ENCODE measurements around the gene KRT74.
A peak's percentile ranks its signal among the peaks of the same experiment; 100 is the strongest.

KRT74 gene

DNA sequence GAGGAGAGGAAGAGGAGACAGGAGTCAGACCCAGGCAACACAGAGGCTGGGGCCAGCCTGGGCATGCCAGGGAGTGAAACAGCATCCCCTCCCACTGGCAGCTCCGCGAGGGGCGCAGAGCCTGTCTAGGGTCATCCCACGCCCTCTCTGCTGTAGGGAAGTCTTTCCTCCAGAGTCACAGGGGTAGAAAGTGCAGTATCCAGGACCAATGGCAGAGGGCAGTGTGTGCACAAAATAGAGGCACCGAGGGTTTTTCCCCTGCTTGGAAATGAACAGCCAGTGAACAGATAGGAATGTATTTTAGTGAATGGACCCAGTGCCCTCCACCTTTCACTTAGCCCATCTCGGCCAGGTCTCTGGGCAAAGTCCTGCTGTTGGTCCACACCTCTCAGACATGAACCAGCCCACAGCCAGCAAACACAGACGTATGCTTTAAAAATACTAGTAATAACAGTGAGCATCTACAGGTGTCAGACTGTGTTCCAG lies 9.4 kb upstream of the KRT74 start:
- Histone ChIP-seq H3K9me3 (ENCODE audit: control insufficient read depth, low read length) (no peaks in the 10 kb centered on the region), H3K27me3 (ENCODE audit: control insufficient read depth, insufficient read depth, low read length) (no peaks in the 10 kb centered on the region), H3K79me2 (no peaks in the 10 kb centered on the region), H2AFZ (no peak overlapping the region), H3K4me1 (no peaks in the 10 kb centered on the region), H3K4me3 (ENCODE audit: low read depth, low read length) (no peak overlapping the region), H3K4me2 (ENCODE audit: low read length) (no peak overlapping the region), H3K36me3 (ENCODE audit: control insufficient read depth, insufficient read depth, low read length) (no peaks in the 10 kb centered on the region), H3K27ac (no peak overlapping the region), H3K9ac (no peak overlapping the region)
- TF ChIP-seq, protein P1, sequence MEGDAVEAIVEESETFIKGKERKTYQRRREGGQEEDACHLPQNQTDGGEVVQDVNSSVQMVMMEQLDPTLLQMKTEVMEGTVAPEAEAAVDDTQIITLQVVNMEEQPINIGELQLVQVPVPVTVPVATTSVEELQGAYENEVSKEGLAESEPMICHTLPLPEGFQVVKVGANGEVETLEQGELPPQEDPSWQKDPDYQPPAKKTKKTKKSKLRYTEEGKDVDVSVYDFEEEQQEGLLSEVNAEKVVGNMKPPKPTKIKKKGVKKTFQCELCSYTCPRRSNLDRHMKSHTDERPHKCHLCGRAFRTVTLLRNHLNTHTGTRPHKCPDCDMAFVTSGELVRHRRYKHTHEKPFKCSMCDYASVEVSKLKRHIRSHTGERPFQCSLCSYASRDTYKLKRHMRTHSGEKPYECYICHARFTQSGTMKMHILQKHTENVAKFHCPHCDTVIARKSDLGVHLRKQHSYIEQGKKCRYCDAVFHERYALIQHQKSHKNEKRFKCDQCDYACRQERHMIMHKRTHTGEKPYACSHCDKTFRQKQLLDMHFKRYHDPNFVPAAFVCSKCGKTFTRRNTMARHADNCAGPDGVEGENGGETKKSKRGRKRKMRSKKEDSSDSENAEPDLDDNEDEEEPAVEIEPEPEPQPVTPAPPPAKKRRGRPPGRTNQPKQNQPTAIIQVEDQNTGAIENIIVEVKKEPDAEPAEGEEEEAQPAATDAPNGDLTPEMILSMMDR (IDR thresholded peaks at IDR 0.05): peak; percentile 70

DNA sequence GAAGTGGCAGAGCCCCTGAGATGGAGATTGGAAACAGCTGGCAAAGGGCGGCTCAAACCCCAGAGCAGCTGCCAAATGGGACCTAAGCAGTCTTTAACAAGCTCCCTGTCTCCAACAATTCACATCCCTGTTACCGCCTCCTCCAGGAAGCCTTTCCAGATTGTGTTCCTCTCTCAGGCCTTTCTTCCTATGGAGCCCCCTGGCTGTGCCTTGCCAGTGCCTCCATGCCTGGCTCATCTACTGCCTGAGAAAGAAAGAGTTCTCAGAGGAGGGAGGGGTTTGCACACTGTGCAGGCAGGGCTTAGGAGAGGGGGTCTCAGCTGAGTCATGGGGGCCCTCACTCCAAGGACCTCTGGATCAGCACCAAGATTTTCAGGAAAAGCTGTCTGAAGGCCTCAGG lies 8.8 kb upstream of the KRT74 start:
- Histone ChIP-seq H3K36me3 (ENCODE audit: control insufficient read depth, insufficient read depth, low read length) (no peaks in the 10 kb centered on the region), H3K9ac (no peak overlapping the region), H3K9me3 (ENCODE audit: control insufficient read depth, low read length) (no peaks in the 10 kb centered on the region), H2AFZ (no peak overlapping the region), H3K4me2 (ENCODE audit: low read length) (no peak overlapping the region), H3K27me3 (ENCODE audit: control insufficient read depth, insufficient read depth, low read length) (no peaks in the 10 kb centered on the region), H3K4me1 (no peaks in the 10 kb centered on the region), H3K4me3 (ENCODE audit: low read depth, low read length) (no peak overlapping the region), H3K79me2 (no peaks in the 10 kb centered on the region), H3K27ac (no peak overlapping the region)
- TF ChIP-seq, protein P1 (IDR thresholded peaks at IDR 0.05): no peak

DNA sequence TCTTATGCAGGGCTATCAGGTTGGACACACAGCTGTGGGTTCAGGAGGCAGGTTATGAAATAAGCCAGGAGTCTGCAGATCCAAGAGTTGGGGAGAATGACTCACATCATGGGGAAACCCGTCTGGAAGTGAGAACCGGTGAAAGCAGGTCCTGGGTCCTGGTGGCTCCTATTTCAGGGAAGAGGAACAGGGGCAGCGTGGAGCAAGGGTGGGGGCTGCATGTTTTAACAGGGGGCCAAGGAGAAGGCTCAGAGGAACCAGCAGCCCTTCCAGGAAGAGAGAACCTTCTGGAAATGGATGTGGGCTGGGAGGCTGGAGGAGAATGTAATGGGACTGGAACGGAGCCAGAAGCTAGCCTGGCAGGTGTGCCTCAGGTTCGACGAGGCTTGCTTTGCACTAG lies 7.8 kb upstream of the KRT74 start:
- Histone ChIP-seq H3K9ac (no peak overlapping the region), H3K27ac (no peak overlapping the region), H3K79me2 (no peaks in the 10 kb centered on the region), H3K36me3 (ENCODE audit: control insufficient read depth, insufficient read depth, low read length) (no peaks in the 10 kb centered on the region), H3K27me3 (ENCODE audit: control insufficient read depth, insufficient read depth, low read length) (no peaks in the 10 kb centered on the region), H2AFZ (no peak overlapping the region), H3K4me3 (ENCODE audit: low read depth, low read length) (no peak overlapping the region), H3K4me2 (ENCODE audit: low read length) (no peak overlapping the region), H3K9me3 (ENCODE audit: control insufficient read depth, low read length) (no peaks in the 10 kb centered on the region), H3K4me1 (no peaks in the 10 kb centered on the region)
- TF ChIP-seq, protein P1 (IDR thresholded peaks at IDR 0.05): no peak

DNA sequence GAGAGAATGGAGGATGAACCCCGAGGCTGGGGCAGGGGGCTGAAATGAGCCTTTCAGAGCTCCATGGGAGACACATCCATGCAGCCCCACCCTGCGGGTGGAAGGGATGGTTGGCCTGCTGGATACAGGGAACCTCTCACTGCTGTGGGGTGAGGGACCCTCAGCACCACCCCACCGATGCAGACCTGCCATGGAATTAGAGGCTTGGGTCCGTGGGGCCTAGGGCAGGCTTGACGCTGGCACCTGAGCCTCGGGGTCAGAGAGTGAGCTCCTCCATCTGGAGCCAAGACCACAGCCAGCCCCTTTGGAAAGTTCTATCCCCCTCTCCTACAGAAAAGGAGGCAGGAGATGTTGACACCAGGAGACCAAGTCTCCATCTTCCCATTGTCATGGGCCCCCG lies 7.4 kb upstream of the KRT74 start:
- no peak overlapping the region for H2AFZ ChIP-seq
- no peak overlapping the region for H3K27ac ChIP-seq
- no peak overlapping the region for H3K9ac ChIP-seq
- no peaks in the 10 kb centered on the region for H3K36me3 ChIP-seq (ENCODE audit: control insufficient read depth, insufficient read depth, low read length)
- H3K4me1 ChIP-seq: no peaks in the 10 kb centered on the region
- H3K4me3 ChIP-seq (ENCODE audit: low read depth, low read length): no peak overlapping the region
- H3K79me2 ChIP-seq: no peaks in the 10 kb centered on the region
- H3K4me2 ChIP-seq (ENCODE audit: low read length): no peak overlapping the region
- TF ChIP-seq, protein P1 (IDR thresholded peaks at IDR 0.05): no peak
- no peaks in the 10 kb centered on the region for H3K9me3 ChIP-seq (ENCODE audit: control insufficient read depth, low read length)
- no peaks in the 10 kb centered on the region for H3K27me3 ChIP-seq (ENCODE audit: control insufficient read depth, insufficient read depth, low read length)

DNA sequence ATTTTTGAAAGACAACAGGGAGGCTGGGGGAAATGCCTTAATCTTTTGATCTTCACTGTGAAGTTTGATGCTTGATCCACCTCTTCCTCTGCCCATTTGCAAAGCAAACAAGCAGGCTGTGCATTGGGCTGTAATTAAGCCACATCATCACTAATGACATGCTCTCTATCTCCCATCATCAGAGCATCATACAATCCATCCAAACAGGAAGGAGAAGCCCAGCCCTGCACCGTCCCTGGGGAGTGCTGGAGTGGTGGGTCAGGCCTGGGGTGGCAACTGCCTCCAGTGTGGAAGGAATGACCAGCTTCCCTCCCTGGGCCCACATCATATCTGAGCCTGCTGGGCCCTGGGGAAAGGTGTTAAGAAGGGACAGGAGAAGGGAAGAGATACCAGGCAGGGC lies 6.9 kb upstream of the KRT74 start:
- no peaks in the 10 kb centered on the region for H3K36me3 ChIP-seq (ENCODE audit: control insufficient read depth, insufficient read depth, low read length)
- no peak overlapping the region for H3K27ac ChIP-seq
- H3K4me3 ChIP-seq (ENCODE audit: low read depth, low read length): no peak overlapping the region
- no peak overlapping the region for H2AFZ ChIP-seq
- TF ChIP-seq, protein P1 (IDR thresholded peaks at IDR 0.05): no peak
- H3K9ac ChIP-seq: no peak overlapping the region
- H3K9me3 ChIP-seq (ENCODE audit: control insufficient read depth, low read length): no peaks in the 10 kb centered on the region
- no peaks in the 10 kb centered on the region for H3K79me2 ChIP-seq
- no peak overlapping the region for H3K4me2 ChIP-seq (ENCODE audit: low read length)
- no peaks in the 10 kb centered on the region for H3K27me3 ChIP-seq (ENCODE audit: control insufficient read depth, insufficient read depth, low read length)
- no peaks in the 10 kb centered on the region for H3K4me1 ChIP-seq

Data from parathyroid adenoma (tissue), 2 donors.